HepG2 (cell line): Measurements from ENCODE around the gene DENND4A. TPM values are rescaled to one million over a fixed set of nuclear protein-coding genes. Genes with fewer than 3 reads are reported as not detected.

Experiments
- BRF2 ChIP-seq: sonication (generic); formaldehyde crosslinking; IDR thresholded peaks from 2 replicates; pipeline ENCODE4 v1.8.1; 2022; ENCODE audit warnings: mild to moderate bottlenecking, missing genetic modification reagents
- CAMTA2 ChIP-seq: sonication (generic); formaldehyde crosslinking; IDR thresholded peaks from 2 replicates; pipeline ENCODE4 v1.4.0; 2020; ENCODE audit warnings: mild to moderate bottlenecking, missing genetic modification reagents, borderline replicate concordance
- CHD4 ChIP-seq: fragments of 200-600 bp; sonication (generic); IDR thresholded peaks from 2 replicates; pipeline ENCODE4 v1.7.0; 2017; ENCODE audit warnings: mild to moderate bottlenecking, low read length, borderline replicate concordance
- IKZF4 ChIP-seq: sonication (generic); formaldehyde crosslinking; IDR thresholded peaks from 2 replicates; pipeline ENCODE4 v1.5.1; 2020; ENCODE audit warnings: borderline replicate concordance, mild to moderate bottlenecking, low read depth, missing genetic modification reagents; ENCODE audit errors: not compliant biosample characterization
- KDM6A ChIP-seq: IDR thresholded peaks from 2 replicates; pipeline ENCODE4 v1.6.1; 2016; ENCODE audit warnings: low read depth
- MLXIP ChIP-seq: sonication (generic); formaldehyde crosslinking; IDR thresholded peaks from 2 replicates; pipeline ENCODE4 v1.9.0; 2021; ENCODE audit warnings: missing genetic modification reagents, borderline replicate concordance
- RFXAP ChIP-seq: sonication (generic); formaldehyde crosslinking; IDR thresholded peaks from 2 replicates; pipeline ENCODE4 v1.4.0; 2020; ENCODE audit warnings: missing genetic modification reagents, borderline replicate concordance
- ZBTB2 ChIP-seq: sonication (generic); formaldehyde crosslinking; IDR thresholded peaks from 2 replicates; pipeline ENCODE4 v1.8.0; 2022; ENCODE audit warnings: low read depth, missing genetic modification reagents
- ZFP41 ChIP-seq: sonication (generic); formaldehyde crosslinking; IDR thresholded peaks from 2 replicates; pipeline ENCODE4 v1.4.0; 2020; ENCODE audit warnings: mild to moderate bottlenecking, missing genetic modification reagents, borderline replicate concordance
- ZNF224 ChIP-seq: sonication (generic); formaldehyde crosslinking; IDR thresholded peaks from 2 replicates; pipeline ENCODE4 v1.5.0; 2020; ENCODE audit warnings: mild to moderate bottlenecking, missing genetic modification reagents
- ZNF232 ChIP-seq: sonication (generic); formaldehyde crosslinking; IDR thresholded peaks from 2 replicates; pipeline ENCODE4 v1.4.0; 2020; ENCODE audit warnings: missing genetic modification reagents, borderline replicate concordance
- ZNF292 ChIP-seq: sonication (generic); formaldehyde crosslinking; IDR thresholded peaks from 2 replicates; pipeline ENCODE4 v1.8.1; 2022; ENCODE audit warnings: mild to moderate bottlenecking, low read depth, missing genetic modification reagents, borderline replicate concordance
- ZNF30 ChIP-seq: sonication (generic); formaldehyde crosslinking; IDR thresholded peaks from 2 replicates; pipeline ENCODE4 v1.5.0; 2020; ENCODE audit warnings: mild to moderate bottlenecking, missing genetic modification reagents
- ZNF564 ChIP-seq: sonication (generic); formaldehyde crosslinking; IDR thresholded peaks from 2 replicates; pipeline ENCODE4 v1.8.1; 2023; ENCODE audit warnings: mild to moderate bottlenecking, missing genetic modification reagents
- ZNF619 ChIP-seq: sonication (generic); formaldehyde crosslinking; IDR thresholded peaks from 2 replicates; pipeline ENCODE4 v1.4.0; 2020; ENCODE audit warnings: mild to moderate bottlenecking, missing genetic modification reagents
- polyA plus RNA-seq, 8 experiments: library from polyadenylated mRNA; depleted of rRNA in 3 of 8; stranded (reverse) in 7 of 8; unstranded in 1 of 8; fragments of >200 nt; fragmentation: Illumina TruSeq in 4 of 8; extraction: Trizol in 4 of 8; gene quantifications; 2 replicates each; pipeline versions ENCODE4 v1.2.1 to v1.2.3, GENCODE V29; 2011 to 2016; ENCODE audit warnings: low read depth in 4 of 8, missing spikeins in 1 of 8, mixed read lengths in 1 of 8; ENCODE audit not compliant: insufficient read depth in 1 of 8
- total RNA-seq, 5 experiments: library from RNA; depleted of rRNA; stranded (reverse); fragments of >200 nt; fragmentation: Illumina TruSeq; extraction: Trizol; gene quantifications; 2 replicates each; pipeline ENCODE4 v1.2.3, GENCODE V29; 2016; ENCODE audit warnings: low read depth in 1 of 5
- TF ChIP-seq, protein P1 (sequence below): sonication (generic); formaldehyde crosslinking; conservative IDR thresholded peaks from 2 replicates; pipeline ENCODE4 v1.4.0; 2020; ENCODE audit warnings: mild to moderate bottlenecking, missing genetic modification reagents, moderate library complexity
- TF ChIP-seq, protein P2 (sequence below): sonication (generic); IDR thresholded peaks from 2 replicates; pipeline ENCODE4 v1.6.1; 2016; ENCODE audit warnings: low read depth, borderline replicate concordance

The DENND4A gene
- total and polyA plus RNA-seq, 2 of the 13 experiments (the other 11 are each of a cell fraction or from before 2014, with no cell fraction given): 13.2 to 18.6 TPM

DNA sequence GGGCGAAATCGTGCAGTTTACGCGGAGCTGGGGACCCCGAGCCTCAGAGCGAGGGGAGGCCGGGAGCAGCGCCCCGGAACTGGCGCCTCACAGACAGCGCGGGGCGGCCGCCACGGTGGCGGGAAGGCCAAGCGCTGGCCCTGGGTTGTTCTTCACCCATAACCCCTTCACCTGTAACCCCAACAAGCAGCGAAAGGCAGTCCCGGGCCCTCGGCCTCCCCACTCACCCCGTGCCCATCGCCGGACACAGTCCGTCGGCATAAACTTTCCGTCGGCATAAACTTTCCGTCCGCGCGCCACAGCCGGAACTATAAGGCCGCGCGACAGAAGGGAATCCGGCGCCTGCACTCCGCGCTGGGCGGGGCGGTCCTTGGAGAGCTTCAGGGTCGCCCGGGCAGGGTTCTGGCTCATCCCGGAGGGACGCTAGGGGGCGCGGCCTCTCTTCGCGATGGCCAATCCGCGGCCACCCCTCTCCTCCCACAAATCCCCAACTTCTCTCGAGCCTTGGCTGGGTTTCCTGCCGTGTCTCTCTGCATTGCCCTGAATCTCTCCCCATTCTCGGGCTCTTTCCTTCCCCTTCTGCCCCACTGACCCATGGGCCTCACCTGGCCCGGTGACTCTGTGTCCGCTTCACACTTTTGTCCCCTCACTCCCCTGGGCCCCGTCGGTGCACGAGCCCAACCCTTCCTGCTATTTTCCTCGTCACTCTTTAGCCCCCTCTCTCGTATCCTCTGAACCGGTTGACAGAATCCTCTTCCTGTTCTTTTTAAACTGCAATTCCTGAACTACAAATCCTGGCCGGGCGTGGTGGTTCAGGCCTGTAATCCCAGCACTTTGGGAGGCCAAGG lies 181.0 kb downstream of the DENND4A start, which contains the start of gene INTS14 (continued):
- TF ChIP-seq MLXIP (CRISPR knock-in tag): 0 out of 2 replicates have a peak, but pooled peaks have one; percentile 20
- peak; percentile 54; the same call in 1 of the 2 replicates for TF ChIP-seq BRF2 (CRISPR knock-in tag)
- TF ChIP-seq CHD4: no peak
- TF ChIP-seq, protein P1, sequence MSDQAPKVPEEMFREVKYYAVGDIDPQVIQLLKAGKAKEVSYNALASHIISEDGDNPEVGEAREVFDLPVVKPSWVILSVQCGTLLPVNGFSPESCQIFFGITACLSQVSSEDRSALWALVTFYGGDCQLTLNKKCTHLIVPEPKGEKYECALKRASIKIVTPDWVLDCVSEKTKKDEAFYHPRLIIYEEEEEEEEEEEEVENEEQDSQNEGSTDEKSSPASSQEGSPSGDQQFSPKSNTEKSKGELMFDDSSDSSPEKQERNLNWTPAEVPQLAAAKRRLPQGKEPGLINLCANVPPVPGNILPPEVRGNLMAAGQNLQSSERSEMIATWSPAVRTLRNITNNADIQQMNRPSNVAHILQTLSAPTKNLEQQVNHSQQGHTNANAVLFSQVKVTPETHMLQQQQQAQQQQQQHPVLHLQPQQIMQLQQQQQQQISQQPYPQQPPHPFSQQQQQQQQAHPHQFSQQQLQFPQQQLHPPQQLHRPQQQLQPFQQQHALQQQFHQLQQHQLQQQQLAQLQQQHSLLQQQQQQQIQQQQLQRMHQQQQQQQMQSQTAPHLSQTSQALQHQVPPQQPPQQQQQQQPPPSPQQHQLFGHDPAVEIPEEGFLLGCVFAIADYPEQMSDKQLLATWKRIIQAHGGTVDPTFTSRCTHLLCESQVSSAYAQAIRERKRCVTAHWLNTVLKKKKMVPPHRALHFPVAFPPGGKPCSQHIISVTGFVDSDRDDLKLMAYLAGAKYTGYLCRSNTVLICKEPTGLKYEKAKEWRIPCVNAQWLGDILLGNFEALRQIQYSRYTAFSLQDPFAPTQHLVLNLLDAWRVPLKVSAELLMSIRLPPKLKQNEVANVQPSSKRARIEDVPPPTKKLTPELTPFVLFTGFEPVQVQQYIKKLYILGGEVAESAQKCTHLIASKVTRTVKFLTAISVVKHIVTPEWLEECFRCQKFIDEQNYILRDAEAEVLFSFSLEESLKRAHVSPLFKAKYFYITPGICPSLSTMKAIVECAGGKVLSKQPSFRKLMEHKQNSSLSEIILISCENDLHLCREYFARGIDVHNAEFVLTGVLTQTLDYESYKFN (CRISPR knock-in tag): peak; percentile 69
- TF ChIP-seq ZNF619: peak; percentile 76
- TF ChIP-seq KDM6A (CRISPR knock-in tag): 0 out of 2 replicates have a peak, but pooled peaks have one; percentile 37
- TF ChIP-seq RFXAP (CRISPR knock-in tag): peak; percentile 92
- peak; percentile 77 for TF ChIP-seq ZBTB2 (CRISPR knock-in tag)
- TF ChIP-seq CAMTA2 (CRISPR knock-in tag): peak; percentile 51; the same call in 1 of the 2 replicates
- no peak; the same call in 1 of the 2 replicates for TF ChIP-seq ZNF30
- no peak for TF ChIP-seq IKZF4 (CRISPR knock-in tag)
- peak; percentile 82; the same call in 1 of the 2 replicates for TF ChIP-seq ZNF564 (CRISPR knock-in tag)
- TF ChIP-seq ZFP41 (CRISPR knock-in tag): no peak
- TF ChIP-seq ZNF232: peak; percentile 74; the same call in 1 of the 2 replicates
- TF ChIP-seq ZNF292 (CRISPR knock-in tag): peak; percentile 68; the same call in 1 of the 2 replicates
- TF ChIP-seq, protein P2, sequence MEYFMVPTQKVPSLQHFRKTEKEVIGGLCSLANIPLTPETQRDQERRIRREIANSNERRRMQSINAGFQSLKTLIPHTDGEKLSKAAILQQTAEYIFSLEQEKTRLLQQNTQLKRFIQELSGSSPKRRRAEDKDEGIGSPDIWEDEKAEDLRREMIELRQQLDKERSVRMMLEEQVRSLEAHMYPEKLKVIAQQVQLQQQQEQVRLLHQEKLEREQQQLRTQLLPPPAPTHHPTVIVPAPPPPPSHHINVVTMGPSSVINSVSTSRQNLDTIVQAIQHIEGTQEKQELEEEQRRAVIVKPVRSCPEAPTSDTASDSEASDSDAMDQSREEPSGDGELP: peak; percentile 53; the same call in 1 of the 2 replicates
- TF ChIP-seq ZNF224 (CRISPR knock-in tag): peak; percentile 96
